Activated CD4-positive, alpha-beta T cell treated with anti-CD3 and anti-CD28 coated beads, Interleukin-2, amount 50 U/mL, for 16 hours (primary cell): Measurements from ENCODE around the gene PPT1.
"Not testable (repeated sequence)": the region's sequence is repeated elsewhere in the genome, so short reads cannot be mapped to it uniquely, and the experiment has no call there.

Source experiments
- DNase-seq: peaks from one replicate; pipeline ENCODE4 v3.0.0-alpha.2; 2020

Gene PPT1

GRCh38 chr1:40053138-40053887 is 43.7 kb downstream of the PPT1 start:
- no peak for DNase-seq

- DNase-seq, result no peak
These were observed 46.2 kb downstream of the PPT1 start for GRCh38 chr1:40050863-40051262.

- no peak for DNase-seq
These were observed 47.3 kb downstream of the PPT1 start for GRCh38 chr1:40049725-40050124.

- no peak for DNase-seq
These were observed 49.3 kb downstream of the PPT1 start for GRCh38 chr1:40047769-40048168.

- DNase-seq, result no peak
These were observed 49.8 kb downstream of the PPT1 start for GRCh38 chr1:40047276-40047675.

- DNase-seq, result no peak
These were observed 51.3 kb downstream of the PPT1 start for GRCh38 chr1:40045766-40046165.

- no peak for DNase-seq
These were observed 51.9 kb downstream of the PPT1 start for GRCh38 chr1:40045182-40045581.

- DNase-seq, result no peak
These were observed 52.9 kb downstream of the PPT1 start for GRCh38 chr1:40044110-40044509.

GRCh38 chr1:40042341-40042740 is 54.7 kb downstream of the PPT1 start:
- no peak for DNase-seq

- no peak for DNase-seq
These were observed 55.6 kb downstream of the PPT1 start for GRCh38 chr1:40041466-40041838.

- peak; percentile 100 for DNase-seq
These were observed 56.3 kb downstream of the PPT1 start, which contains the start of gene CAP1 for GRCh38 chr1:40040511-40041465. TSS of gene CAP1 (plus strand) at chr1:40040729. CDS start at chr1:40059347, 18,618 bp downstream.

- peak; percentile 93 for DNase-seq
These were observed 57.1 kb downstream of the PPT1 start for GRCh38 chr1:40039757-40040510.

- no peak for DNase-seq
These were observed 57.8 kb downstream of the PPT1 start for GRCh38 chr1:40039245-40039756.

GRCh38 chr1:40038697-40039096 is 58.4 kb downstream of the PPT1 start:
- no peak for DNase-seq

- DNase-seq, result not testable (repeated sequence)
These were observed 59.8 kb downstream of the PPT1 start for GRCh38 chr1:40037254-40037653.

- DNase-seq, result no peak
These were observed 60.5 kb downstream of the PPT1 start for GRCh38 chr1:40036574-40036973.

GRCh38 chr1:40034869-40035268 is 62.2 kb downstream of the PPT1 start:
- no peak for DNase-seq

GRCh38 chr1:40032240-40032891 is 64.7 kb downstream of the PPT1 start:
- peak; percentile 54 for DNase-seq

GRCh38 chr1:40030528-40031135 is 66.4 kb downstream of the PPT1 start:
- no peak for DNase-seq

GRCh38 chr1:40029608-40030007 is 67.4 kb downstream of the PPT1 start:
- DNase-seq, result no peak

GRCh38 chr1:40027647-40028046 is 69.4 kb downstream of the PPT1 start:
- no peak for DNase-seq

GRCh38 chr1:40024671-40025070 is 72.4 kb downstream of the PPT1 start:
- no peak for DNase-seq
